Adrenal gland (tissue), 5 donors: ENCODE results near the gene UBE2D3.

ENCODE experiments used
- POLR2A ChIP-seq, 2 donors: fragments of 450-650 bp; IDR thresholded peaks; one replicate each; pipeline ENCODE4 v1.6.1; 2017; ENCODE audit warnings: antibody characterized with exemption in 2 of 2, mild to moderate bottlenecking in 2 of 2, moderate library complexity in 1 of 2
- TF ChIP-seq, protein P1 (sequence below), 6 experiments: fragments of 450-650 bp in 4 of 6; fragments of 200-600 bp in 2 of 6; sonication (generic) in 1 of 6; IDR thresholded peaks; 1 replicate in 5 of 6; 2 replicates in 1 of 6; pipeline versions ENCODE4 v1.5.1 to v1.8.0; 2016 to 2021; ENCODE audit warnings: antibody characterized with exemption in 6 of 6, mild to moderate bottlenecking in 2 of 6, moderate library complexity in 1 of 6
- donor health status: DM: no; HTN: no; CAD: no.

- TF ChIP-seq, protein P1, sequence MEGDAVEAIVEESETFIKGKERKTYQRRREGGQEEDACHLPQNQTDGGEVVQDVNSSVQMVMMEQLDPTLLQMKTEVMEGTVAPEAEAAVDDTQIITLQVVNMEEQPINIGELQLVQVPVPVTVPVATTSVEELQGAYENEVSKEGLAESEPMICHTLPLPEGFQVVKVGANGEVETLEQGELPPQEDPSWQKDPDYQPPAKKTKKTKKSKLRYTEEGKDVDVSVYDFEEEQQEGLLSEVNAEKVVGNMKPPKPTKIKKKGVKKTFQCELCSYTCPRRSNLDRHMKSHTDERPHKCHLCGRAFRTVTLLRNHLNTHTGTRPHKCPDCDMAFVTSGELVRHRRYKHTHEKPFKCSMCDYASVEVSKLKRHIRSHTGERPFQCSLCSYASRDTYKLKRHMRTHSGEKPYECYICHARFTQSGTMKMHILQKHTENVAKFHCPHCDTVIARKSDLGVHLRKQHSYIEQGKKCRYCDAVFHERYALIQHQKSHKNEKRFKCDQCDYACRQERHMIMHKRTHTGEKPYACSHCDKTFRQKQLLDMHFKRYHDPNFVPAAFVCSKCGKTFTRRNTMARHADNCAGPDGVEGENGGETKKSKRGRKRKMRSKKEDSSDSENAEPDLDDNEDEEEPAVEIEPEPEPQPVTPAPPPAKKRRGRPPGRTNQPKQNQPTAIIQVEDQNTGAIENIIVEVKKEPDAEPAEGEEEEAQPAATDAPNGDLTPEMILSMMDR (IDR thresholded peaks at IDR 0.05), result no peak
- no peak for TF ChIP-seq POLR2A (IDR thresholded peaks at IDR 0.05)
Measured at GRCh38 chr4:102823897-102824296, 3.5 kb downstream of the UBE2D3 start.
